SK-N-SH treated with all-trans-retinoic acid at 6 μM for 48 hours (cell line): ENCODE results near the gene DTX4.

Source experiments
- ARNTL ChIP-seq: fragments of 450-650 bp; formaldehyde crosslinking; IDR thresholded peaks from 2 replicates; pipeline ENCODE4 v1.5.0; 2020; ENCODE audit warnings: low read depth, mild to moderate bottlenecking, moderate library complexity, borderline replicate concordance
- BACH2 ChIP-seq: fragments of 250-450 bp; sonication (Bioruptor Pico); IDR thresholded peaks from 2 replicates; pipeline ENCODE4 v1.9.0; 2021; ENCODE audit warnings: mild to moderate bottlenecking, borderline replicate concordance
- CREB5 ChIP-seq: fragments of 250-450 bp; sonication (Bioruptor Pico); IDR thresholded peaks from 2 replicates; pipeline ENCODE4 v1.5.1; 2020; ENCODE audit warnings: low read depth, mild to moderate bottlenecking, moderate library complexity
- ESRRG ChIP-seq: fragments of 250-450 bp; sonication (Bioruptor Pico); IDR thresholded peaks from 2 replicates; pipeline ENCODE4 v1.6.1; 2021; ENCODE audit warnings: mild to moderate bottlenecking
- OSR1 ChIP-seq: fragments of 250-450 bp; sonication (Bioruptor Pico); IDR thresholded peaks from 2 replicates; pipeline ENCODE4 v1.8.0; 2022; ENCODE audit warnings: moderate library complexity, mild to moderate bottlenecking, inconsistent platforms
- PATZ1 ChIP-seq: fragments of 250-450 bp; sonication (Bioruptor Pico); IDR thresholded peaks from 2 replicates; pipeline ENCODE4 v1.8.0; 2020; ENCODE audit warnings: mild to moderate bottlenecking, moderate library complexity, borderline replicate concordance
- RARB ChIP-seq: fragments of 250-450 bp; sonication (Bioruptor Pico); IDR thresholded peaks from 2 replicates; pipeline ENCODE4 v1.8.0; 2021; ENCODE audit warnings: mild to moderate bottlenecking, moderate library complexity
- TCF4 ChIP-seq: fragments of 250-450 bp; sonication (Bioruptor Pico); IDR thresholded peaks from 2 replicates; pipeline ENCODE4 v1.8.0; 2021; ENCODE audit warnings: mild to moderate bottlenecking, moderate library complexity, borderline replicate concordance
- TSHZ2 ChIP-seq: fragments of 250-450 bp; sonication (Bioruptor Pico); IDR thresholded peaks from 2 replicates; pipeline ENCODE4 v1.5.0; 2020; ENCODE audit warnings: mild to moderate bottlenecking, moderate library complexity
- ZFP3 ChIP-seq: fragments of 250-450 bp; sonication (Bioruptor Pico); IDR thresholded peaks from 2 replicates; pipeline ENCODE4 v1.5.0; 2020; ENCODE audit warnings: mild to moderate bottlenecking, moderate library complexity
- ZFP30 ChIP-seq: fragments of 450-650 bp; formaldehyde crosslinking; IDR thresholded peaks from 2 replicates; pipeline ENCODE4 v1.5.0; 2022; ENCODE audit warnings: mild to moderate bottlenecking, moderate library complexity

GRCh38 chr11:59185386-59185945 lies 13.5 kb downstream of the DTX4 start:
- TF ChIP-seq TSHZ2 (CRISPR knock-in tag), result no peak
- no peak for TF ChIP-seq OSR1
- no peak for TF ChIP-seq ZFP3 (CRISPR knock-in tag)
- TF ChIP-seq ZFP30, result no peak
- TF ChIP-seq CREB5 (CRISPR knock-in tag), result no peak
- no peak for TF ChIP-seq ARNTL (CRISPR knock-in tag)
- TF ChIP-seq ESRRG, result no peak
- no peak for TF ChIP-seq PATZ1 (CRISPR knock-in tag)
- TF ChIP-seq BACH2 (CRISPR knock-in tag), result no peak
- no peak for TF ChIP-seq RARB
- TF ChIP-seq TCF4 (CRISPR knock-in tag), result no peak
